KG1 (cell line): ENCODE data around the gene DARS1.
"Not testable (repeated sequence)": the region's sequence is repeated elsewhere in the genome, so short reads cannot be mapped to it uniquely, and the experiment has no call there.

Experiments used
- DNase-seq: peaks from one replicate; lab custom pipeline; 2025; lab: John Stamatoyannopoulos, UW

DARS1 gene

GRCh38 chr2:135885709-135886108 is 99.7 kb downstream of the DARS1 start:
- no peak for DNase-seq

GRCh38 chr2:135882415-135882814 is 103.0 kb downstream of the DARS1 start:
- DNase-seq = no peak

GRCh38 chr2:135876770-135877169 is 108.7 kb downstream of the DARS1 start:
- DNase-seq = not testable (repeated sequence)

- peak; percentile 91 for DNase-seq
These were observed 109.2 kb downstream of the DARS1 start, which contains the start of gene MCM6 for GRCh38 chr2:135876066-135876711. Gene MCM6 (minus strand): TSS chr2:135876443. CDS start chr2:135876365, 78 bp downstream.

- DNase-seq = peak; percentile 36
These were observed 109.8 kb downstream of the DARS1 start for GRCh38 chr2:135875491-135876065.

GRCh38 chr2:135874777-135875365 is 110.6 kb downstream of the DARS1 start:
- no peak for DNase-seq

- DNase-seq = no peak
These were observed 114.9 kb downstream of the DARS1 start for GRCh38 chr2:135870571-135870970.

GRCh38 chr2:135863233-135863632 is 122.2 kb downstream of the DARS1 start:
- DNase-seq = no peak

GRCh38 chr2:135862718-135863117 is 122.7 kb downstream of the DARS1 start:
- no peak for DNase-seq
